Suprapubic skin (tissue), 4 donors: ENCODE data around the gene SLC66A2.

ENCODE experiments used
- CTCF ChIP-seq, 2 donors: fragments of 200-600 bp in 1 of 2; fragments of 450-650 bp in 1 of 2; sonication (generic) in 1 of 2; IDR thresholded peaks; one replicate each; pipeline ENCODE4 v1.5.1; 2016 to 2019; ENCODE audit warnings: antibody characterized with exemption in 2 of 2, mild to moderate bottlenecking in 1 of 2, moderate library complexity in 1 of 2
- EP300 ChIP-seq: sonication (generic); formaldehyde crosslinking; IDR thresholded peaks from one replicate; pipeline ENCODE4 v1.6.1; 2017; ENCODE audit warnings: antibody characterized with exemption
- POLR2A ChIP-seq, 2 donors: fragments of 450-650 bp; IDR thresholded peaks; one replicate each; pipeline ENCODE4 v1.6.1; 2017; ENCODE audit warnings: antibody characterized with exemption in 2 of 2, mild to moderate bottlenecking in 2 of 2, moderate library complexity in 2 of 2
- POLR2AphosphoS5 ChIP-seq, 3 donors: sonication (generic); formaldehyde crosslinking; IDR thresholded peaks; one replicate each; pipeline ENCODE4 v1.6.1; 2017; ENCODE audit warnings: antibody characterized with exemption in 3 of 3

GRCh38 chr18:79903071-79903635, 48.3 kb downstream of the SLC66A2 start:
- TF ChIP-seq CTCF (IDR thresholded peaks at IDR 0.05) = no peak
- TF ChIP-seq POLR2A (IDR thresholded peaks at IDR 0.05) = no peak
- TF ChIP-seq POLR2AphosphoS5 (IDR thresholded peaks at IDR 0.05) = no peak
- no peak for TF ChIP-seq EP300
